Nephron (organoid): ENCODE measurements around the gene GAS5.

Source experiments
- H3K27ac Mint-ChIP-seq, 3 experiments: 2 replicates each; pipeline ENCODE4 v1.8.0; 2020; ENCODE audit warnings: mixed read lengths in 3 of 3, mild to moderate bottlenecking in 2 of 3, moderate library complexity in 1 of 3
- H3K27me3 Mint-ChIP-seq: 2 replicates; pipeline ENCODE4 v1.8.0; 2021; ENCODE audit warnings: low read depth, mild to moderate bottlenecking, moderate library complexity, mixed read lengths
- H3K36me3 Mint-ChIP-seq: 2 replicates; pipeline ENCODE4 v1.8.0; 2020; ENCODE audit warnings: low read depth, mixed read lengths
- H3K4me1 Mint-ChIP-seq: 2 replicates; pipeline ENCODE4 v1.8.0; 2020; ENCODE audit warnings: mixed read lengths
- H3K4me3 Mint-ChIP-seq, 3 experiments: 2 replicates each; pipeline ENCODE4 v1.8.0; 2020; ENCODE audit warnings: mild to moderate bottlenecking in 3 of 3, mixed read lengths in 3 of 3, moderate library complexity in 2 of 3
- H3K9me3 Mint-ChIP-seq: 2 replicates; pipeline ENCODE4 v1.8.0; 2020; ENCODE audit warnings: mixed read lengths
- TF ChIP-seq, protein P1 (sequence below), 3 experiments: fragments of 200-600 bp; sonication (generic); IDR thresholded peaks; one replicate each; pipeline ENCODE4 v1.5.0; 2021; ENCODE audit warnings: antibody characterized with exemption in 3 of 3; ENCODE audit not compliant: unreplicated experiment in 3 of 3

The GAS5 gene

GRCh38 chr1:173867753-173868265 lies at the start of gene GAS5:
GAS5 (minus strand) TSS chr1:173867989.
- no peaks in the 10 kb centered on the region for H3K9me3 Mint-ChIP-seq
- H3K27ac Mint-ChIP-seq, result peak within 1 kb of the TSS; percentile 87 to 97 (median 94)
- TF ChIP-seq, protein P1, sequence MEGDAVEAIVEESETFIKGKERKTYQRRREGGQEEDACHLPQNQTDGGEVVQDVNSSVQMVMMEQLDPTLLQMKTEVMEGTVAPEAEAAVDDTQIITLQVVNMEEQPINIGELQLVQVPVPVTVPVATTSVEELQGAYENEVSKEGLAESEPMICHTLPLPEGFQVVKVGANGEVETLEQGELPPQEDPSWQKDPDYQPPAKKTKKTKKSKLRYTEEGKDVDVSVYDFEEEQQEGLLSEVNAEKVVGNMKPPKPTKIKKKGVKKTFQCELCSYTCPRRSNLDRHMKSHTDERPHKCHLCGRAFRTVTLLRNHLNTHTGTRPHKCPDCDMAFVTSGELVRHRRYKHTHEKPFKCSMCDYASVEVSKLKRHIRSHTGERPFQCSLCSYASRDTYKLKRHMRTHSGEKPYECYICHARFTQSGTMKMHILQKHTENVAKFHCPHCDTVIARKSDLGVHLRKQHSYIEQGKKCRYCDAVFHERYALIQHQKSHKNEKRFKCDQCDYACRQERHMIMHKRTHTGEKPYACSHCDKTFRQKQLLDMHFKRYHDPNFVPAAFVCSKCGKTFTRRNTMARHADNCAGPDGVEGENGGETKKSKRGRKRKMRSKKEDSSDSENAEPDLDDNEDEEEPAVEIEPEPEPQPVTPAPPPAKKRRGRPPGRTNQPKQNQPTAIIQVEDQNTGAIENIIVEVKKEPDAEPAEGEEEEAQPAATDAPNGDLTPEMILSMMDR (IDR thresholded peaks at IDR 0.05; ENCODE audit: unreplicated experiment in 3 of 3), result no peak
- H3K4me1 Mint-ChIP-seq, result peaks cover 51% of the 10 kb centered on the region
- peaks cover 55% of the 10 kb centered on the region for H3K36me3 Mint-ChIP-seq
- no peaks in the 10 kb centered on the region for H3K27me3 Mint-ChIP-seq
- H3K4me3 Mint-ChIP-seq, result peak within 1 kb of the TSS; percentile 89 to 99 (median 93)

DNA sequence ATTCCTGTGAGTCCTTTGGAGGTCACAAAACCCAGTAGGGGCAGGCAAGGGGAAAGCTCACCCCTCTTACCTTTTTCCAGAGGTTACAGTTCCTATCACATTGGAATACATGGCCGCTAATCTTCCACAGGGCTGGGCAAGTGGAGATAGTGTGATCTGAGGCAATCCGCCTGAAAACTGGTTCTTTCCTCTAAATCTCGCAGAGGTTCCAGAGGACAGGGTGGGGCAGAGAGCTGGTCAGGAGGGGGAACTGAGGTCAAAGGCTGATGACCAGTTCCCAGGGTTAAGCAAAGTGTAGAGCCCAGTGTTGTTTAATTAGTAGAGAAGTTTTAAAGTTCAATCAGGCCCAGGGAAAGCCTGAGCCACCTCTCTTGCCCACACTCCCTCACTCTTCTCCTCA lies 49.4 kb upstream of the GAS5 start, which contains the start of gene SERPINC1:
Gene SERPINC1, minus strand, starts transcription at position 179 of the 400 bp plus-strand sequence. Its CDS starts 68 bp downstream, at position 111.
- Mint-ChIP-seq H3K36me3 (no peaks in the 10 kb centered on the region), H3K27me3 (no peaks in the 10 kb centered on the region), H3K27ac (no peak within 1 kb of the TSS), H3K4me1 (no peaks in the 10 kb centered on the region), H3K4me3 (no peak within 1 kb of the TSS), H3K9me3 (no peaks in the 10 kb centered on the region)
- TF ChIP-seq, protein P1 (IDR thresholded peaks at IDR 0.05; ENCODE audit: unreplicated experiment in 3 of 3), result no peak

DNA sequence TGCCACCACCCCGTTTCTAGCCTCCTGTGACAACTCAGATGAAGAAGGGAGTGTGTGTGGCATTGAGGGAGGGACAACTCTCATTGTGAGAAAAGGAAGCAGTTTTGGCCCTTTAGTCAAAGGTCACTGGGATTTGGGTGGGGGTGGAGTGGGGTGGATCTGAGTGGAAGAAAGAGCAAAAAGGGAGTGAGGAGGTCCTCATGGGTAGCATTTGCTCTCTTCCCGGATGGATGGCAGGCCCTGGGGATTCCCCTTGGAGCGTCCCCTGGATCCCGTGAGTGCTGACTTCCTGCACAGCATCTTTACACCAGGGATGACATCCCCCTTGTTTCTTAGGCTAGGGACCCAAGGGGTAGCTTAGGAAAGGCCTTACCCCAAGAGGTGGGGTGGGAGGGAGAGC lies 48.9 kb upstream of the GAS5 start:
- Mint-ChIP-seq H3K4me1 (no peaks in the 10 kb centered on the region), H3K27me3 (no peaks in the 10 kb centered on the region), H3K4me3 (no peak overlapping the region), H3K9me3 (no peaks in the 10 kb centered on the region), H3K27ac (no peak overlapping the region), H3K36me3 (no peaks in the 10 kb centered on the region)
- TF ChIP-seq, protein P1 (IDR thresholded peaks at IDR 0.05; ENCODE audit: unreplicated experiment in 3 of 3), result no peak

- H3K9me3 Mint-ChIP-seq, result no peaks in the 10 kb centered on the region
- no peaks in the 10 kb centered on the region for H3K4me1 Mint-ChIP-seq
- no peaks in the 10 kb centered on the region for H3K27me3 Mint-ChIP-seq
- TF ChIP-seq, protein P1 (IDR thresholded peaks at IDR 0.05; ENCODE audit: unreplicated experiment in 3 of 3), result no peak
- H3K36me3 Mint-ChIP-seq, result no peaks in the 10 kb centered on the region
- no peak overlapping the region for H3K27ac Mint-ChIP-seq
- no peak overlapping the region for H3K4me3 Mint-ChIP-seq
Observed at GRCh38 chr1:173915596-173915995, 47.8 kb upstream of the GAS5 start.

DNA sequence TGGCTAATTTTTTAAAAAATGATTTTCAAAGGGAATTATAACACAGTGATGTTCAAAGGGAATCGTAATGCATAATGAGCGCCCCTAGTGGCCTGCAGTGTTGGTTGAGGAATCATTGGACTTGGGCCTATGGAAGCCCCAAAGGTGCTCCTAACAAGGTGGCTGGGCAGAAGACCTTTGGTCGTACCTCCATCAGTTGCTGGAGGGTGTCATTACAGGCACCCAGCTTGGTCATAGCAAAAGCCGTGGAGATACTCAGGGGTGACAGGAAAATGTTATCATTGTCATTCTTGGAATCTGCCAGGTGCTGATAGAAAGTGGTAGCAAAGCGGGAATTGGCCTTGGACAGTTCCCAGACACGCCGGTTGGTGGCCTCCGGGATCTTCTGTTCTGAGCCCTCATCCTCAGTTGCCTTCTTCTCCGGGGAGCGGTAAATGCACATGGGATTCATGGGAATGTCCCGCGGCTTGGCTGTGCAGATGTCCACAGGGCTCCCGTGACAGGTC lies 46.6 kb upstream of the GAS5 start:
- Mint-ChIP-seq H3K27me3 (no peaks in the 10 kb centered on the region), H3K36me3 (peaks cover 5% of the 10 kb centered on the region), H3K27ac (no peak overlapping the region), H3K4me3 (no peak overlapping the region), H3K4me1 (no peaks in the 10 kb centered on the region), H3K9me3 (no peaks in the 10 kb centered on the region)
- TF ChIP-seq, protein P1 (IDR thresholded peaks at IDR 0.05; ENCODE audit: unreplicated experiment in 3 of 3), result peak in 1 of 3 experiments; percentile 36

DNA sequence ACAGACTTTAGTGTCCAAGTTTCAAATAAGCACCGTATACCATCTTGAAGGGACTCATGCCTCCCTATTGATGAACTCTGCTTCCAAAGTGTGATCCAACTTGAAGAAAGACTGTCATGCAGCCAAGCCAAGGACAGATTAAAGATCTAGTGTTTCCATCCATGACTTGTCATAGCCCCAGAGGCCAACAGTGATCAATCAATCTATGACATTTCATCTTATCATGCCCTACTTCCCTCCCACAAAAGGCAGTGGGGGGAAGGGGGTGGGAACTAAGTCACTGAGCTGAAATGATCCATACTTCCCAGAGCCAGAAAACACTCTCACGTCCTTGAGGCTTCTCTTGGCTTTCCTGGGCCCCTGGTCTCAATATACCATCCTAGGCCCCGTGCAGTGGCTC lies 45.3 kb upstream of the GAS5 start:
- H3K27me3 Mint-ChIP-seq, result no peaks in the 10 kb centered on the region
- H3K36me3 Mint-ChIP-seq, result peaks cover 10% of the 10 kb centered on the region
- H3K9me3 Mint-ChIP-seq, result no peaks in the 10 kb centered on the region
- H3K27ac Mint-ChIP-seq, result no peak overlapping the region
- no peaks in the 10 kb centered on the region for H3K4me1 Mint-ChIP-seq
- TF ChIP-seq, protein P1 (IDR thresholded peaks at IDR 0.05; ENCODE audit: unreplicated experiment in 3 of 3), result no peak
- H3K4me3 Mint-ChIP-seq, result no peak overlapping the region
